ENCODE data around the gene C6orf52.
"Not testable (repeated sequence)": the region's sequence is repeated elsewhere in the genome, so short reads cannot be mapped to it uniquely, and the experiment has no call there.

The C6orf52 gene

DNA sequence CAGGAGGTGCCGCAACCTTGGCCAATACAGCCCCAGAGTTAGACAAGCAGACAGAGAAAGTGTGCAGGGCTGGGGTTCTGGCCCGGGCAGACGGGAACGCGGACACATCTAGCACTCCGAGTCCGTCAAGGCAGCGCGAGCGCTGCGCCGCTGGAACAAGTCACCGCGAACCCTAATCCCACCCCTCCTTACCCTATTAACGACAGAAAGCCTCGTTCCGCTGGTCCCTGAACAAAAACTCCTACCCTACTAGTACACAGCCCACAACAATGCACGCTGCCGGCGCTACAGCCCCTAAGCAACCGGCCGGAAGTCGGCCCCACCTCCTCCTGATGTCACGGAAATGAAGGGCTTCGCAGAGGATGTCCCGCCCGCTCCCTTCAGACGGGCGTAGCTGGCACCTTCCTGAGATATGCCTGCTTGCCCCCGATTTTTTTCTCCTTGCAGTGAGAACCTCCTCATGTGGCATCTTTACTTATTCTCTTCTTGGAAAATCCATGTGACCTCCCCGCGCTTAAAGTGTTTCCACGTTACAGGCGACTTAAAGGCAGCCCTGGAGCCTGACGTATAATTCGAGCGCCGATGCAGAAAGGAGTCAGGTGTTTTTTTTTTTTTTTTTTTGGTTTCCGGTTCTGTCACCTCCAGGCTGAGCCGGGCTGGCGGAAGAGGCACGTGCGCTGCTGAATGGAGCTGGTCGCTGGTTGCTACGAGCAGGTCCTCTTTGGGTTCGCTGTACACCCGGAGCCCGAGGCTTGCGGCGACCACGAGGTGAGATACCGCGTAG lies at the start of gene C6orf52, which contains the start of gene PAK1IP1:
Gene C6orf52, minus strand, starts transcription at position 315 of the 784 bp plus-strand sequence. CDS start 7,066 bp downstream, outside the sequence.
Gene PAK1IP1, plus strand, starts transcription at position 671 of the 784 bp plus-strand sequence. Its CDS starts 14 bp downstream, at position 685.
- DNase-seq, result peak; percentile 98

DNA sequence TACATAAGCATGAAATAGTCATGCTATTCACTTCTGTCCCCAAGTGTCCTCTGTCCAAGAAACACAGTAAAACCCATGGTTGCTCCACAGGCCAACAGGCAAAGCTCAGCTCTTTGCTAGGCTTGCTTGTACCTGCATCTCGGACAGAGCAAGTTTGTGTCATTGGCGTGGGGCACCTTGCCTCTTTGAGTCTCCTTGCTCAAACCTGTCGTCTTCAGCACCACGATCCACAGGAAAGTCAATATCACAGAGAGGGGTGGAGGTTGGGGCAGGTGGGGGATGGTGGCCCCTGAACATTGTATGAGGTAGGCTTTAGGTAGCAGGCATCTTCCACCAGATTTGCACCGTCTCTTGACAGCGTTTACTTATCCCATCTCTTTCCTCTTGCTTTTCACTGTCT lies 49.1 kb upstream of the C6orf52 start:
- DNase-seq, result no peak

DNA sequence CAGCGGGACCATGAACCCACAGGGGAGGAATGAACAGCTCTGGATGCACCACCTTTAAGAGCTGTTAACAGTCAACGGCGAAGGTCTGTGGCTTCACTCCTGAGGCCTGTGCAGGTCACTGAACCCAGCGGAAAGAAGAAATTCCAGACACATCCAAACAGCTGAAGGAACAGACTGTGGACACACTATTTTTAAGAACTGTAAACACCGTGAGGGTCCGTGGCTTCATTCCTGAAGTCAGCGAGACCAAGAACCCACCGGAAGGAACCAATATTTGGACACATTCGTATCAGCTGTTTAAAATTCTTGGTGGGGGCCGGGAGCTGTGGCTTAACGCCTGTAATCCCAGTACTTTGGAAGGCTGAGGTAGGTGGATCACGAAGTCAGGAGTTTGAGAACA lies 47.8 kb upstream of the C6orf52 start:
- DNase-seq, result no peak

DNA sequence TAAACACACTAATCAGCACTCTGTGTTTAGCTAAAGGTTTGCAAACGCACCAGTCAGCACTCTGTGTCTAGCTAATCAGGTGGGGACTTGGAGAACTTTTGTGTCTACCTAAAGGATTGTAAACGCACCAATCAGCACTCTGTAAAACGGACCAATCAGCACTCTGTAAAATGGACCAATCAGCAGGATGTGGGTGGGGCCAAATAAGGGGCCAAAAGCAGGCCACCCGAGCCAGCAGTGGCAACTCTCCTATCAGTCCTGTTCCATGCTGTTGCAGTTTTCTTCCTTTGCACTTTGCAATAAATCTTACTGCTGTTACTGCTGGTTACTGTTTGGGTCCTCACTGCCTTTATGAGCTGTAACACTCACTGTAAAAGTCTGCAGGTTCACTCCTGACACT lies 47.2 kb upstream of the C6orf52 start:
- not testable (repeated sequence) for DNase-seq

DNA sequence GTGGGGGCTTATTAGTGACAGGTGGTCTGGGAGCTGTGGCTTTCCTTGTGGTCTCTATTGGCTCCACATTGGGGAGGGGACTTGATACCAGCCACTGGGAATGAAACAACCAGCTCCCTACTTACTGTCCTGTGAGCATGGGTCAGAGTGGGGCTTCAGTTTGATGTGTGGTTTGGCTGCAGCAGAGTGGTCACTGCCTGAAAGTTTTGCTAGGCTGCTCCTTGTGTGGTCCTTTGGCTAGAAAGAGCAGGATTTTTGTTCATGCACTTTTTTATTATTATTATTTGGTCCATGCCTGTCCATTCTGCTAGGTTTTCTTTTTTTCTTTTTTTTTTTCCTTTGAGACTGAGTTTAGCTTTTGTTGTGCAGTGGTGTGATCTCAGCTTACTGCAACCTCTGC lies 45.6 kb upstream of the C6orf52 start:
- no peak for DNase-seq

DNA sequence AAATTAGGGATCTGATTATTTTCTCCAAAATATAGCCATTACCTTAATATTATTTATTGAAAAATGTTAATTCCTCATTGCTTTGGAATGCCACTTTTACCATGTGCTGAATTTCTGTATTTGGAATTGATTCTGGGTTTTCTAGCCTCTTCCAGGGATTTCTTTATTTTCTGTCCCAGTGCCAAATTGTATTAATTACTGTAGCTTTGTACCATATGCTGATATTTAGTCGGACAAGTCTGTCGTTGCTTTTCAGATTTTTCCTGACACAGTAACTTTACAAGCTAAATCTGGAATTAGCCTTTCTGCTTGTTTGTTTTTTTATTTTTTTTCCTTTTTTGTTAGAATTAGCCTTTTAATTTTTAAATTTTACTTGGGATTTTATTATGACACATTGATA lies 42.3 kb upstream of the C6orf52 start:
- no peak for DNase-seq

DNA sequence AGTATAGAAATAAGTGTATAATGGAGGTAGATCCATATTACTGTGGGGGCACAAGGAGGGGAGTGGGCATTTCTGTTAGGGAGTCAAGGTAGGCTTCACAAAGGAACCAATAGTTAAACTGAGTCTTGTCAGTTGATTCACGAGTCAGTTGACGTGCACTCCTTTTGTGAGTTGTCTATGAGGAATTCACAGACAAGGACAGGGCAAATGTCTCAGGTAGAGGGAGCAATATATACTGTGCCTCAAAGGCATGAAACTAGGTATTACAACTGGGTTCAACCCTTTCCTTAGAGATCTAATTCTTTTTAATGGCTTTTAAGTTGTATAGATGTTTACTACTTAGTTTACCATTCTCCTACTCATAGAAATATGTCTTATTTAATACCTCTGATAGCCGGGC lies 39.4 kb upstream of the C6orf52 start:
- DNase-seq, result no peak

DNA sequence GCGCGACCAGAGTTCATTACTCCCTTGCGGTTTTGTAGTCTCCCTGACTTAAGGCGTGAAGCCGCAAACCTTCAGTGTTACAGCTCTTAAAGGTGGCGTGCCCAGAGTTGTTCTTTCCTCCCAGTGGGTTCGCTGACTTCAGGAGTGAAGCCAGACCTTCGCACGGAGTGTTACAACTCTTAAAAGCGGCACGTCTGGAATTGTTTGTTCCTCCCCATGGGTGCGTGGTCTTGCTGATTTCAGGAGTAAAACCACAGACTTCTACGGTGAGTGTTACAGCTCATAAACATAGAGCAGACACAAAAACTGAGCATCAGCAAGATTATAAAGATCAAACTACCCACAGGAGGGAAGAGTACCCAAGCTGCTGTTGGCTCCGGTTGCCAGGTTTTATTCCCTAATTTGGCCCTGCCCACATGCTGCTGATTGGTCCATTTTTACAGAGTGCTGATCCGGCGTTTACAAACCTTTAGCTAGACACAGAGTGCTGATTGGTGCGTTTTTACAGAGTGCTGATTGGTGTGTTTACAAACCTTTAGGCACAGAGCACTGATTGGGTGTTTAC lies 38.8 kb upstream of the C6orf52 start:
- DNase-seq, result no peak

DNA sequence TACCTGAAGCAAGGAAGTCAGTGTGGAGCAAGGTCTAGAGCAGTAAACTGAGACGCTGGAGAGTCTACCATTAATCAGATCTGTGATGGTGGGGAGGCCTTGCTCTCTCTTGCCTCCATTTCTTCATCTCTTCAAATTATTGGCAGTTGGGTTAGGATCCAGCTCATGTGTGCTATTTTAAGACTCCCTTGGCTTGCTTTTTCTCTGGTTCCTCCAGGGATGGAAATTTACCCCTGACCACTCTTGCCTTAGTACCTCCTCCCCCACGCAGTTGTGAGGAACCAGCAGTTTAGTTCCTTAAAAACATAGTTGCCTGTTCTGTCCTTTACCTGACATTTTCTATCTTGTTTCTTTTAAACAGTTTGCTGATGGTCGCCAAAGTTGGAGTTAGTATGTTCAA lies 35.8 kb upstream of the C6orf52 start:
- DNase-seq, result no peak

DNA sequence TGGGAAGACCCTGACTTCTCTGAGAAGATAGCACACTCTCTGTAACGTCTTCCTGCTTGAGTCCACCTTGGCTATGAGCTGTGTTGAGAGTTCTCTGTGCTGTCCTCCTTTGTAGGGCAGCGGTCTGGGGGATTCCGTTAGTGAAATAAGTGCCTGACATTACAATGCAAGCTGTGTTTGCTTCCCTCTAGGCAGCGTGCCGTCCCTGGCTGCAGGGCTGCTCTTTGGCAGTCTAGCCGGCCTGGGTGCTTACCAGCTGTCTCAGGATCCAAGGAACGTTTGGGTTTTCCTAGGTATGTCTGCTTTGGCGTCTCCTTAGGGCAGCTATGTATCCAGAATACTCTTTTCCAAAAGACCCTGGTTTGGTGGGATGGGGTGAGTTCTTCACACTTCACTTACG lies 31.3 kb upstream of the C6orf52 start:
- no peak for DNase-seq

DNA sequence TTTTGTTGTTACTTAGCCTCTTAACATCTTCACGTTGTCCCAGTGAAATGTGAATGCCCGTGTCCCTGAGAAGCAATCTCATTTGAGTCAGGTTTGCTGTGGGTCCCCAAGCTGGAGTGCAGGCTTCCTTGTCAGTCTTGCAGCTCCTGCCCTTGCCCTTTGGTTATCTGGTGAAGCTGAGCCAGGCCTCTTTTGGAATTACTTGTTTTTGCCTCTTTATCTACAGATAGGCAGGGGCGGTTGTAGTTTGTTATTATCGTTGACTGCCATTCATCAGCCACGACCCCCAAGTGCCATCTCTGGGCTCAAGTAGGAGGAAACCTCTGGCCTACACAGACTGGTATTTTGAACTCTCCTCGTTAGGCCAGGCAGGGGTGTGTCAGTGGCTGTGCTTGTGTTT lies 30.6 kb upstream of the C6orf52 start:
- no peak for DNase-seq

DNA sequence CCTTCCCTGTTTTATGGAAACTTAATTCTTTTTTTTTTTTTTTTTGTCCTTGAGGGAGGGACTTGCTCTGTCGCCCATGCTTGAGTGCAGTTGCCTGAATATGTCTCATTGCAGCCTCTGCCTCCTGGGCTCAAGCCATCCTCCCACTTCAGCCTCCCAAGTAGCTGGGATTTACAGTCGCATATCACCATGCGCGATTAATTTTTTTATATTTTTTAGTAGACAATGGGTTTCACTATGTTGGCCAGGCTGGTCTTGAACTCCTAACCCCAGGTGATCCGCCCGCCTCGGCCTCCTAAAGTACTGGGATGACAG lies 29.1 kb upstream of the C6orf52 start:
- DNase-seq, result no peak

DNA sequence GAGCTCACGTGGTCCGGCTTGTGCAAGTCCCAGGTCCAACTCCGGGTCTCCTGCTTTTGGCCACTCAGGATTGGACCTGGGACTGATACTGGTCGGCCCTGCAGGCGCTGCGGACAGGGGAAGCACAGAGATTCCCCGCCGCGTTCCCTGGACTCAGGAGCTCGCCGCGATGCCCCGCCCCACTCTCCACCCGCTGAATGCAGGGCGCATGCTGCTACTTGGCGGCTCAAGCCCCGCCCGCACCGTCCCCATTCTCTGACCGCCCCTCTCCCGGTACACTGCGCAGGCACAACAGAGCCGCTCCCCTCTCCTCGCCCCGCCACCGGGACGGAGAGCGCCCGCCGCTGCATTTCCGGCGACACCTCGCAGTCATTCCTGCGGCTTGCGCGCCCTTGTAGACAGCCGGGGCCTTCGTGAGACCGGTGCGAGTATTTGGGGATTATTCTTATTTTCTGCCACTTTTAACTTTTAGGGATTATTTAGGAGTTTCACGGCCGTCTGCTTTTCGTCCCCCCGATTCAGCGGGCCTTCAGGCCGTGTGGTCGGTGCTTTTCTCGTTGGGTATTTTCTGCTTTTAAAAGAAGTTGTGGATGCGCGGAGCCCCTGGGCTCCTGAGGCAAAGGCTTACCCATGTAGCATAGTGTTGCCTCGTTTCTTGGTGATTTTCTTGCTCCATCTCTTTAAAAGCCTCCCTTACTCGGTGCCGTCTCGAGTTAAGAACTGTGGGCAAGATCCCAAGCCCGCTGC lies 28.6 kb upstream of the C6orf52 start, which contains the start of gene TMEM14C:
Gene TMEM14C, plus strand, starts transcription at position 251 of the 747 bp plus-strand sequence. CDS start 1,544 bp downstream, outside the sequence.
- peak; percentile 94 for DNase-seq

DNA sequence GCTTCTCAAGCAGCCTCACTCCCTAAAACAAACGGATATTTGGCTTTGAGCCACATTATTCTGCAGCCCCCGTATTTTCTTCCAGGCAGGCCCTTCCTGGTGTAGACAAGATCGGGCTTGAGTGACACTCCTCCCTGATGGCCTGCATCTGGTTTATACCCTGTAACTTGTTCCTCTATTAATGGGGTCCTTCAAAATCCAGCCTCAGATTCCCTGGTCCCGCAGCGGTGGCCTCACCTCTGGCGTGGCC lies 28.1 kb upstream of the C6orf52 start:
- no peak for DNase-seq

DNA sequence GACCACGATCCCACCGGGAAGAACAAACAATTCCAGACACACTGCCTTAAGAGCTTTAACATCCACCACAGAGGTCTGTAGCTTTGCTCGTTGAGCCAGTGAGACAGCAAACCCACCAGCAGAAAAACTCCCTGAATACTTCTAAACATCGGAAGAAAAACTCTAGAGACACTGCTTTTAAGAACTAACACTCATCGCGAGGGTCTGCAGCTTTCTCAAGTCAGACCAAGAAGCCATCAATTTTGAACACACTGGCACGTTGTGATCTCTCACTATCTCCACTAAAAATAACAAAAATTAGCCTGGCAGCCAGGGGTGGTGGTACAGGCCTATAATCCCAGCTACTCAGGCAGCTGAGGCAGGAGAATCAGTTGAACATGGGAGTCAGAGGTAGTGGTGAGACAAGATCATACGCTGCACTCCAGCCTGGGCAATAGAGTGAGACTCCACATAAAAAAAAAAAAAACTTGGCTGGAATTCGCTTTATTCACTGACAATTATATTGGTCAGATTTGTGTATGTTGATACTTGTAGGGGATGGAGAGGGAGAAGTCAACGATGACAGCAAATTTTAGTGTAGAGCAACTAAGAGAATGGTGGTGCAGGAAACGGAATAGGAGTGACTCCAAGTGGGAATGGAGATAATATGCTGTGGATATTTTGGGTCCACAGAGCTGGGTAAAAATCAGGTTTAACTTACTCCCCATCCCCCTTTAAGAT lies 27.6 kb upstream of the C6orf52 start:
- DNase-seq, result no peak

DNA sequence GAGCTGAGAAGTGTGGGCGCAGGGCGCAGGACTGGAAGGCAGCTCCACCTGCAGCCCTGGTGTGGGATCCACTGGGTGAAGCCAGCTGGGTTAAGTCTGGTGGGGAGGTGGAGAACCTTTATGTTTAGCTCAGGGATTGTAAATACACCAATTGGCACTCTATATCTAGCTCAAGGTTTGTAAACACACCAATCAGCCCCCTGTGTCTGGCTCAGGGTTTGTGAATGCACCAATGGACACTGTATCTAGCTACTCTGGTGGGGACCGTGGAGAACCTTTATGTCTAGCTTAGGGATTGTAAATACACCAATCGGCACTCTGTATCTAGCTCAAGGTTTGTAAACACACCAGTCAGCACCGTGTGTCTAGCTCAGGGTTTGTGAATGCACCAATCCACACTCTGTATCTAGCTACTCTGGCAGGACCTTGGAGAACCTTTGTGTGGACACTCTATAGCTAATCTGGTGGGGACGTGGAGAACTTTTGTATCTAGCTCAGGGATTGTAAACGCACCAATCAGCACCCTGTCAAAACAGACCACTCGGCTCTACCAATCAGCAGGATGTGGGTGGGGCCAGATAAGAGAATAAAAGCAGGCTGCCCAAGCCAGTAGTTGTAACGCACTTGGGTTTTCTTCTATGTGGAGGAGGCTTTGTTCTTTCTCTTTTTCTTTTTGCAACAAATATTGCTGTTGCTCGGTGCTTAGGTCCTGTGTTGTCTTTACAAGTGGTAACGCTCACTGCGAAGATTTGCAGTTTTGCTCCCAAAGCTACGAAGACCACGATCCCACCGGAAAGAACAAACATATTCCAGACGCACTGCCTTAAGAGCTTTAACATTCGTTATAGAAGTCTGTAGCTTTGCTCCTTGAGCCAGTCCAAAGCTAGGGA lies 26.8 kb upstream of the C6orf52 start:
- DNase-seq, result not testable (repeated sequence)

DNA sequence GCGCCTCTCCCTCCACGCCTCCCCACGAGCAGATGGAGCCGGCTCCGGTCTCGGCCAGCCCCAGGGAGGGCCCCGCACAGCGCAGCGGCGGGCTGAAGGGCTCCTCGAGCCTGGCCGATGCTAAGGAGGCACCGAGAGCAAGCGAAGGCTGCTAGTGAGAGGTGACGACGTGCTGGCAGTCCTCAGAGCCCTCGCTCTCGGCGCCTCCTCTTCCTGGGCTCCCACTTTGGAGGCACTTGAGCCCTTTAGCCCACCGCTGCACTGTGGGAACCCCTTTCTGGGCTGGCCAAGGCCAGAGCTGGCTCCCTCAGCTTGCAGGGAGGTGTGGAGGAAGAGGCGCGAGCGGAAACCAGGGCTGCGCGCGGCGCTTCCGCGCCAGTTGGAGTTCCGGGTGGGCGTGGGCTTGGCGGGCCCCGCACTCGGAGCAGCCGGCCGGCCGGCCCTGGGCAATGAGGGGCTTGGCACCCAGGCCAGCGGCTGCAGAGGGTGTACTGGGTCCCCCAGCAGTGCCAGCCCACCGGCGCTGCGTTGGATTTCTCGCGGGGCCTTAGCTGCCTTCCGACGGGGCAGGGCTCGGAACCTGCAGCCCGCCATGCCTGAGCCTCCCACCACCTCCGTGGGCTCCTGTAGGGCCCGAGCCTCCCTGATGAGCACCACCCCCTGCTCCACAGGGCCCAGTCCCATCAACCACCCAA lies 26.0 kb upstream of the C6orf52 start:
- peak; percentile 87 for DNase-seq

DNA sequence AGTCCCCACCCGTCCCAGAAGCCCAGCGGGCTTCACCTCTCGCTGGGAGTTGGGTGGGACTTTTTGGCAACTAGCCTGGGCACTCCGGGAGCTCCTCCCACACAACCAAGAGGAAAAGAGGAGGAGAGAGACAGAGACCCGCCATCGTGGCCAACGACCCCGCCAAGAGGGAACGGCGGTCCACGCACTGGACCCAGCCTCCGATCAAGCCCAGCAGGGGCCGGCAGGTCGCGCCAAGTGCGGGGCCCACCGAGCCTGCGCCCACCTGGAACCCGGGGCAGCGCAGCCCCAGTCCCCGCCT lies 25.5 kb upstream of the C6orf52 start:
- no peak for DNase-seq

DNA sequence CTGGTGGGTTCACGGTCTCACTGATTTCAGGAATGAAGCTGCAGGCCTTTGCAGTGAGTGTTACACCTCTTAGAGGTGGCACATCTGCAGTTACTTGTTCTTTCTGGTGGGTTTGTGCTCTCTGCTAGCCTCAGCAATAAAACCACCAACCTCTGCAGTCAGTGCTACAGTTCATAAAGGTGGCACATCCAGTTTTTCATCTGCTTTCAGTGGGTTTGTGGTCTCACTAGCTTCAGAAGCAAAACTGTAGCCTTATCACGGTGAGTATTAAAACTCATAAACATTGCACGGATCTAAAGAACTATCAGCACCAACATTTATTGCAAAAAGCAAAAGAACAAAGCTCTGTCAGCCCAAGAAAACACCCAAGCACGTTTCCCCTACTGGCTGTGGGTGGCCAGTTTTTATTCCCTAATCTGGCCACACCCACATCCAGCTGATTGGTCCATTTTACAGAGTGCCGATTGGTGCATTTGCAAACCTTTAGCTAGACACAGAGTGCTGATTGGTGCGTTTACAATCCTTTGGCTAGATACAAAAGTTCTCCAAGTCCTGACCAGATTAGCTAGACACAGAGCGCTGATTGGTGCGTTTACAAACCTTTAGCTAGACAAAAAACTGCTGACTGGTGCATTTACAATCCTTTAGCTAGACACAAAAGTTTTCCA lies 25.0 kb upstream of the C6orf52 start:
- DNase-seq, result peak; percentile 68

DNA sequence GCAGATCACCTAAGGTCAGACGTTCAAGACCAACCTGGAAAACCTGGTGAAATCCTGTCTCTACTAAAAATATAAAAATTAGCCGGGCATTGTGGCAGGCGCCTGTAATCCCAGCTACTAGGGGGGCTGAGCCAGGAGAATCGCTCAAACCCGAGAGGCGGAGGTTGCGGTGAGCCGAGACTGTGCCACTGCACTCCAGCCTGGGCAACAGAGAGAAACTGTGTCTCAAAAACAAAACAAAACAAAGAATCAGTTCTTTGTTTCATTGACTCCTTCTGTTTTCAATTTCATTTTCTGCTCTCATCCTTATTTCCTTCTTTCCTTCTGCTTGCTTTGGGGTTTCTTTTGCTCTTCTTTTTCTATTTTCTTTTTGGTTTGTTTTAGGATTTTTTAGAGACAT lies 19.5 kb upstream of the C6orf52 start:
- DNase-seq, result no peak

DNA sequence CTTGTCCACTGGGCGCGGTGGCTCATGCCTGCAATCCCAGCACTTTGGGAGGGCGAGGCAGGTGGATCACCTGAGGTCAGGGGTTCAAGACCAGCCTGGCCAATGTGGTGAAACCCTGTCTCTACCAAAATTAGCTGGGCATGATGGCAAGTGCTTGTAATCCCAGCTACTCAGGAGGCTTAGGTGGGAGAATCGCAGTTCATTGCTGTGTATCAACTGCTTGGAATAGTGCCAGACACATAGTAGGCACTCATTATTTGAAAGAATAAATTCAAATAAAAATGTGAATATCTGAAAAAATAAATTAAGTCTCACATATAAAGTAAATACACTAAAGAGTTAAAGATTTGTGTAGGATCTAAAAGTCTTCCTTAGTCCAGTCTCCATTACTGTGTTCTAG lies 2.2 kb upstream of the C6orf52 start:
- DNase-seq, result no peak

All from activated effector memory CD4-positive, alpha-beta T cell treated with anti-CD3 and anti-CD28 coated beads, Interleukin-2, amount 50 U/mL, for 16 hours (primary cell).